Measurements from ENCODE around the gene HDDC2. TPM values are rescaled to one million over a fixed set of nuclear protein-coding genes. Genes with fewer than 3 reads are reported as not detected.

The HDDC2 gene
- total and polyA plus RNA-seq, 2 of the 8 experiments (the other 6 are each of a cell fraction or from before 2014, with no cell fraction given) = 89.3 to 129 TPM

GRCh38 chr6:125307150-125307838, 5.5 kb upstream of the HDDC2 start:
- Histone ChIP-seq H2AK5ac (ENCODE audit: low read depth, low read length) (no peak overlapping the region), H3K4me1 (replicated peaks in 1 of 4; ENCODE audit: control insufficient read depth in 3 of 4, insufficient read depth in 4 of 4, low read length in 3 of 4) (peaks cover 0 to 2% (median 0%) of the 10 kb centered on the region in 4 experiments; a peak in 1 of 7 replicates), H3K9ac (replicated peaks in 1 of 4; ENCODE audit: extremely low read depth in 1 of 4, low read depth in 3 of 4, low read length in 3 of 4) (no peak overlapping the region), H2BK20ac (ENCODE audit: low read length) (no peak overlapping the region), H4K20me1 (replicated peaks in 1 of 2; ENCODE audit: control insufficient read depth in 1 of 2, insufficient read depth in 2 of 2, low read length in 2 of 2) (no peaks in the 10 kb centered on the region), H4K5ac (ENCODE audit: insufficient read length, low read depth, low read length) (no peak overlapping the region), H3K14ac (ENCODE audit: insufficient read length) (no peak overlapping the region), H3K4me2 (ENCODE audit: insufficient read depth in 1 of 2, low read depth in 2 of 2, low read length in 2 of 2) (no peak overlapping the region), H3K79me2 (ENCODE audit: control insufficient read depth in 1 of 2, insufficient read depth in 2 of 2, low read length in 2 of 2) (no peaks in the 10 kb centered on the region), H4K91ac (replicated peaks; ENCODE audit: insufficient read length, low read length) (no peak overlapping the region), H3K36me3 (ENCODE audit: control insufficient read depth in 2 of 4, insufficient read depth in 4 of 4, low read length in 3 of 4) (no peaks in the 10 kb centered on the region), H3K79me1 (ENCODE audit: low read depth, low read length) (no peaks in the 10 kb centered on the region), H2BK12ac (ENCODE audit: low read depth, low read length) (no peak overlapping the region), H4K8ac (ENCODE audit: extremely low read depth, insufficient read depth, low read length) (no peak overlapping the region), H3K27me3 (replicated peaks in 1 of 4; ENCODE audit: control insufficient read depth in 3 of 4, extremely low read depth in 1 of 4, insufficient read depth in 3 of 4, low read length in 3 of 4) (peaks cover 0 to 1% (median 0%) of the 10 kb centered on the region in 4 experiments; a peak in 1 of 7 replicates), H3K9me3 (ENCODE audit: insufficient read depth in 2 of 2, low read depth in 1 of 2, low read length in 1 of 2) (no peaks in the 10 kb centered on the region), H3K4ac (replicated peaks; ENCODE audit: insufficient read length, low read depth, low read length) (no peak overlapping the region), H2AFZ (ENCODE audit: low read length) (no peak overlapping the region), H3K56ac (replicated peaks; ENCODE audit: insufficient read length, low read depth, low read length) (no peak overlapping the region), H3K18ac (ENCODE audit: extremely low read depth, low read length) (no peak overlapping the region), H3K27ac (ENCODE audit: low read depth, low read length) (no peak overlapping the region), H2BK15ac (ENCODE audit: low read length) (no peak overlapping the region), H2BK120ac (replicated peaks; ENCODE audit: low read depth, low read length) (no peak overlapping the region), H3K23ac (ENCODE audit: insufficient read length) (no peak overlapping the region), H2BK5ac (ENCODE audit: low read depth, low read length) (no peak overlapping the region), H3K4me3 (ENCODE audit: extremely low read depth in 1 of 4, insufficient read depth in 2 of 4, low read depth in 3 of 4, low read length in 4 of 4) (no peak overlapping the region), H3K23me2 (ENCODE audit: low read depth, low read length) (no peaks in the 10 kb centered on the region)
- DNase-seq (ENCODE audit: low read depth in 1 of 2, low spot score in 2 of 2) = no peak
- ChIA-PET POLR2A (ENCODE audit: partially characterized antibody) (interaction anchor here (1.0 kb wide), 1 partner anchor 14 kb away, joined by 3 read pairs; no protein-coding TSS in a partner anchor), CTCF (ENCODE audit: partially characterized antibody) (interaction anchor here (1.2 to 8.7 kb wide), 3 partner anchors 450 to 646 kb away, joined by 3 to 158 read pairs (median 6); no protein-coding TSS in a partner anchor)
- 85% methylated on average over 6 of the region's 6 CpGs; no CpG with 5 or more reads in 1 of the 2 experiments for WGBS, 2 experiments (ENCODE audit: extremely low coverage in 1 of 2, insufficient coverage in 1 of 2, insufficient read length in 1 of 2, insufficient replicate concordance in 2 of 2, low coverage in 1 of 2, low lambda C conversion rate in 2 of 2, missing lambda C conversion rate in 1 of 2)
- FAIRE-seq = no peak
- TF ChIP-seq ASH2L (IDR thresholded peaks at IDR 0.05; ENCODE audit: low read length) (no peak), ZNF274 (IDR thresholded peaks at IDR 0.05; ENCODE audit: borderline replicate concordance, extremely low read depth, low read length) (no peak), BRCA1 (IDR thresholded peaks at IDR 0.05; ENCODE audit: low read depth, low read length) (no peak), SP4 (IDR thresholded peaks at IDR 0.05; ENCODE audit: low read length) (no peak), RNF2 (IDR thresholded peaks at IDR 0.05; ENCODE audit: borderline replicate concordance, low read depth, low read length, missing control alignments, poor library complexity, severe bottlenecking) (no peak), POU5F1 (IDR thresholded peaks at IDR 0.05; ENCODE audit: low read depth, low read length) (no peak), E2F6 (IDR thresholded peaks at IDR 0.05) (no peak), BCL11A (IDR thresholded peaks at IDR 0.05; ENCODE audit: low read depth in 2 of 2, low read length in 2 of 2) (no peak), TAF7 (optimal IDR thresholded peaks at IDR 0.05; ENCODE audit: borderline replicate concordance, low read depth, low read length) (no peak), BACH1 (IDR thresholded peaks at IDR 0.05; ENCODE audit: low read length) (no peak), TBP (IDR thresholded peaks at IDR 0.05; ENCODE audit: low read depth, low read length) (no peak), TCF12 (IDR thresholded peaks at IDR 0.05; ENCODE audit: low read depth, low read length) (no peak)
- TF ChIP-seq, protein P1, sequence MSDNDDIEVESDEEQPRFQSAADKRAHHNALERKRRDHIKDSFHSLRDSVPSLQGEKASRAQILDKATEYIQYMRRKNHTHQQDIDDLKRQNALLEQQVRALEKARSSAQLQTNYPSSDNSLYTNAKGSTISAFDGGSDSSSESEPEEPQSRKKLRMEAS (IDR thresholded peaks at IDR 0.05) = no peak

All from H1 (cell line).